Panc1 (cell line): ENCODE measurements around the gene HELLS. TPM values are rescaled to one million over a fixed set of nuclear protein-coding genes. Genes with fewer than 3 reads are reported as not detected.
A peak's percentile ranks its signal among the peaks of the same experiment; 100 is the strongest.

Experiments
- ATAC-seq: fragments of 200-7000 bp; cut with Tn5 transposase; 2 replicates; pipeline ENCODE4 v1.9.1; 2020; ENCODE audit warnings: mild to moderate bottlenecking, moderate library complexity
- Bru-seq: library from RNA; stranded (reverse); fragments of 400-500 nt; gene quantifications from one replicate; lab custom pipeline; 2021; lab: Mats Ljungman, UMichigan
- BruChase-seq, 2 experiments: library from RNA; stranded (reverse); fragments of 400-500 nt; gene quantifications; one replicate each; lab custom pipeline; 2021; lab: Mats Ljungman, UMichigan
- BruUV-seq: library from RNA; stranded (reverse); fragments of 400-500 nt; replicated peaks from 2 replicates; lab custom pipeline; 2021; lab: Mats Ljungman, UMichigan
- CTCF ChIA-PET: fragments of 300-600 bp; sonication (Branson Sonifier 250); formaldehyde crosslinking; loops from one replicate; lab custom pipeline; 2022; ENCODE audit warnings: antibody characterized with exemption; lab: Charles Lee
- POLR2A ChIA-PET: fragments of 300-600 bp; sonication (Branson Sonifier 250); formaldehyde crosslinking; loops from one replicate; lab custom pipeline; 2022; ENCODE audit warnings: antibody characterized with exemption; lab: Charles Lee
- DNase-seq: peaks from one replicate; pipeline ENCODE4 v3.0.0-alpha.2; 2010; ENCODE audit warnings: low read depth, low spot score
- H3K27ac ChIP-seq: 2 replicates; pipeline ENCODE4 v1.5.1; 2011; ENCODE audit warnings: mild to moderate bottlenecking, low read length, inconsistent platforms
- H3K27me3 ChIP-seq: fragments of 200-500 bp; sonication (Bioruptor generic); 2 replicates; pipeline ENCODE4 v1.6.0; 2014; ENCODE audit warnings: low read length, inconsistent platforms; ENCODE audit not compliant: control insufficient read depth, insufficient read depth
- H3K36me3 ChIP-seq: fragments of 200-500 bp; sonication (Bioruptor generic); 2 replicates; pipeline ENCODE4 v1.5.1; 2014; ENCODE audit warnings: inconsistent platforms, mild to moderate bottlenecking, low read length, moderate library complexity; ENCODE audit not compliant: control insufficient read depth, insufficient read depth
- H3K4me1 ChIP-seq: 2 replicates; pipeline ENCODE4 v1.5.1; 2011; ENCODE audit warnings: inconsistent platforms, mild to moderate bottlenecking, low read length, moderate library complexity; ENCODE audit not compliant: control insufficient read depth, insufficient read depth
- H3K4me3 ChIP-seq, 2 experiments: 2 replicates each; pipeline ENCODE4 v1.5.1; 2011 to 2012; ENCODE audit warnings: low read depth in 2 of 2, low read length in 2 of 2, mild to moderate bottlenecking in 2 of 2, inconsistent platforms in 1 of 2, moderate library complexity in 1 of 2
- H3K9me3 ChIP-seq: fragments of 200-500 bp; sonication (Bioruptor generic); 2 replicates; pipeline ENCODE4 v1.5.1; 2014; ENCODE audit warnings: low read depth, mild to moderate bottlenecking, inconsistent platforms, low read length, moderate library complexity; ENCODE audit not compliant: control insufficient read depth, insufficient read depth
- CTCF ChIP-seq: fragments of 450-650 bp; IDR thresholded peaks from 2 replicates; pipeline ENCODE4 v1.5.1; 2017; ENCODE audit warnings: mild to moderate bottlenecking
- POLR2AphosphoS5 ChIP-seq: IDR thresholded peaks from 2 replicates; pipeline ENCODE4 v1.6.1; 2012; ENCODE audit warnings: mild to moderate bottlenecking, low read depth, low read length, moderate library complexity
- REST ChIP-seq, 2 experiments: IDR thresholded peaks; 2 replicates each; pipeline ENCODE4 v1.6.1; 2011 to 2012; ENCODE audit warnings: low read depth in 2 of 2, control low read depth in 1 of 2, low read length in 1 of 2, mild to moderate bottlenecking in 1 of 2, moderate library complexity in 1 of 2; ENCODE audit not compliant: insufficient read depth in 1 of 2
- SIN3A ChIP-seq: IDR thresholded peaks from 2 replicates; pipeline ENCODE4 v1.6.1; 2012; ENCODE audit warnings: low read depth, mild to moderate bottlenecking, low read length, moderate library complexity, borderline replicate concordance; ENCODE audit not compliant: insufficient read depth
- TCF7L2 ChIP-seq: IDR thresholded peaks from 2 replicates; pipeline ENCODE4 v1.6.1; 2011; ENCODE audit warnings: mild to moderate bottlenecking, low read depth, low read length, inconsistent platforms
- in situ Hi-C: cut with HindIII; loops from 2 replicates; pipeline ENCODE4 v1.10.0; 2016; ENCODE audit warnings: low sequenced_read_pairs, low pct_unique_long_range_greater_than_20kb
- intact Hi-C: fragments of 100-400 bp; cut with micrococcal nuclease; formaldehyde crosslinking; loops from one replicate; pipeline ENCODE4 v1.10.0; 2022; ENCODE audit not compliant: unreplicated experiment
- long read RNA-seq: library from polyadenylated mRNA; unstranded; transcript quantifications from one replicate; pipeline ENCODE4 v2.0.0, GENCODE V29; 2021; ENCODE audit not compliant: unreplicated experiment
- polyA plus RNA-seq: library from polyadenylated mRNA; unstranded; fragments of >200 nt; gene quantifications from one replicate; pipeline ENCODE4 v1.2.1, GENCODE V29; 2012; ENCODE audit warnings: missing spikeins; ENCODE audit not compliant: insufficient read length
- total RNA-seq: library from RNA; stranded (reverse); gene quantifications from one replicate; pipeline ENCODE4 v1.2.1, GENCODE V29; 2021; ENCODE audit not compliant: unreplicated experiment

HELLS gene
- 145 TPM for total RNA-seq
- polyA plus RNA-seq, result 15.0 TPM
- percentile 93 among the genes with signal in this experiment for Bru-seq, nascent RNA
- BruChase-seq, experiment 1, labeled RNA remaining after a 2-hour chase, result percentile 97 among the genes with signal in this experiment
- BruChase-seq, experiment 2, labeled RNA remaining after a 6-hour chase, result percentile 97 among the genes with signal in this experiment
- long read RNA-seq, transcript HELLS-202 (22 exons, 3,099 nt), result major isoform, 32 of 109 reads
- long read RNA-seq, partial matches to known transcripts, result 30 of 109 reads
- long read RNA-seq, other reads (novel, unspliced or antisense), result 44 of 109 reads

- in situ Hi-C loops (no loop called here), intact Hi-C loops (no loop called here)
- H3K4me1 ChIP-seq, result peaks cover 38% of the 10 kb centered on the region
- H3K9me3 ChIP-seq, result no peaks in the 10 kb centered on the region
- no TSS peak for BruUV-seq
- H3K27me3 ChIP-seq, result no peaks in the 10 kb centered on the region
- peak; percentile 78 for DNase-seq
- H3K27ac ChIP-seq, result peak within 1 kb of the TSS; percentile 98
- ATAC-seq, result peak; percentile 88
- ChIA-PET POLR2A (interaction anchor here (0.6 to 1.0 kb wide), 2 partner anchors 14 to 162 kb away, joined by 4 to 5 read pairs; no protein-coding TSS in a partner anchor), CTCF (no interaction called here)
- H3K4me3 ChIP-seq, result peak within 1 kb of the TSS; percentile 84 to 100
- peaks cover 4% of the 10 kb centered on the region; the same call in 1 of the 2 replicates for H3K36me3 ChIP-seq
- TF ChIP-seq CTCF (no peak), SIN3A (peak; percentile 96), REST (IDR thresholded peaks at IDR 0.05; ENCODE audit: insufficient read depth in 1 of 2, low read depth in 2 of 2, low read length in 1 of 2) (no peak), TCF7L2 (no peak), POLR2AphosphoS5 (peak; percentile 87)
Measured at GRCh38 chr10:94545391-94546048, at the start of gene HELLS. Gene HELLS, plus strand, starts transcription at chr10:94545788. Its CDS starts 134 bp downstream, at chr10:94545922.

- no peaks in the 10 kb centered on the region for H3K27me3 ChIP-seq
- H3K36me3 ChIP-seq, result no peaks in the 10 kb centered on the region
- no peak overlapping the region for H3K27ac ChIP-seq
- no peaks in the 10 kb centered on the region; the same call in 1 of the 2 replicates for H3K4me1 ChIP-seq
- ChIA-PET CTCF (no interaction called here), POLR2A (no interaction called here)
- intact Hi-C loops, result no loop called here
- TF ChIP-seq CTCF (no peak), POLR2AphosphoS5 (no peak), REST (IDR thresholded peaks at IDR 0.05; ENCODE audit: insufficient read depth in 1 of 2, low read depth in 2 of 2, low read length in 1 of 2) (no peak), TCF7L2 (no peak), SIN3A (no peak)
- in situ Hi-C loops, result no loop called here
- DNase-seq (no peak), ATAC-seq (no peak)
- BruUV-seq, result no TSS peak
- no peaks in the 10 kb centered on the region for H3K9me3 ChIP-seq
- no peak overlapping the region for H3K4me3 ChIP-seq
Measured at GRCh38 chr10:94496010-94496409, 49.6 kb upstream of the HELLS start.
